Measurements from ENCODE around the gene VSTM4.

The VSTM4 gene

DNA sequence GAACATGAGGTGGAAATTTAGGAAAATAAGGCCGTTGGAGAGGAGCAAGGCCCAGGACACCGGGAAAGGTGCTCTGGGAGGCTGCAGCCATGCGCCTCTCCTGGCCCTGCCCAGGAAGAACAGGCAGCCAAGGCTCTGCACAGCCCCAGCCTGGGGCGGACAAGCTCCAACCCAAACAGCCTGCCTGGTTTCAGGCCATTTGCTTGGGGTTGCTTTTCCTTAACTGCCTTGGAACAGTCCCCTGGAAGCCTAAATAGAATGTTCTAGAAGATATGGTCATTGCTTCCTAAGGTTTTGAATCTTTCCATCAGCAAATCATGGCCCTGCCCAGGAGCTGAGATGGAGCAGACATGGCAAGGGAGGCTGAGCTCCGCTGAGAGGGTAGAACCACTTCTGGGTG lies 11.0 kb downstream of the VSTM4 start:
- DNase-seq = no peak

DNA sequence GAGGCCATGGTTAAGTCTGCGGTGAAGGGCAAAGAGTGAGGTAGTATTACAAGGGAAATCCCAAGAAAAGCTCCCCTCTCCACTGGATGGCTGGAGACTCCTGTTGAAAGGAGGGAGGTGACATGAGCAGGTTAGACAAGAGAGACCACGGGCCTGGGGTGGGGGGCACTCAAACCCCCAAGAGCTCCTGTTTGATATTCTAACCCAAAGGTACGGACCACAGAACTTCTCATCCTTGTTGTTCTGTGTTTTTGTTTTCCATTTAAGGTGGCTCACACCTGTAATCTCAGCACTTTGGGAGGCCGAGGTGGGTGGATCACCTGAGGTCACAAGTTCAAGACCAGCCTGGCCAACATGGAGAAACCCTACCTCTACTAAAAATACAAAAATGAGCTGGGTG lies 11.6 kb downstream of the VSTM4 start:
- DNase-seq = no peak
- in situ Hi-C loops (cut with MboI; ENCODE audit: low pct_unique_long_range_greater_than_20kb, low sequenced_read_pairs) = no loop called here

More for the DNA sequence above, 11.0 kb downstream of the VSTM4 start:
- in situ Hi-C loops (cut with MboI; ENCODE audit: low pct_unique_long_range_greater_than_20kb, low sequenced_read_pairs) = no loop called here

DNA sequence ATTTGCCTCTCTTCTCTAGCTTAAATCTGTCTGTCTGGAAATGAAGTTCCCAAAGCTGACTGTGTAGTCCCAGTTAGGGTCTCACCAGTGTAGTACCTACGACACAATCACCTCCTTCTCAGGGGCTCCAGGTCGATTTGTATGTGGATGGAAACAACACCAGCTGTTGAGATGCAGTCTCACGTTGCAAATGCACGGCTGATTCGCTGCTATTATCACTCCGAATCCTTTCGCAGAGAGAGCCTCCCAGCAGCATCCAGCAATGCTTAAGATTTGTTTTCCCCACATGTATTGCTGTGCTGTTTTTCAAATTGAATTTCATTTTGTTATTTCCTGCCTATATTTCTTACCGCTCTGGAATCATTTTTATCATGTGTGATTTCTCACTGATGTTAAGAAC lies 16.3 kb downstream of the VSTM4 start:
- in situ Hi-C loops (cut with MboI; ENCODE audit: low pct_unique_long_range_greater_than_20kb, low sequenced_read_pairs) = no loop called here
- no peak for DNase-seq

DNA sequence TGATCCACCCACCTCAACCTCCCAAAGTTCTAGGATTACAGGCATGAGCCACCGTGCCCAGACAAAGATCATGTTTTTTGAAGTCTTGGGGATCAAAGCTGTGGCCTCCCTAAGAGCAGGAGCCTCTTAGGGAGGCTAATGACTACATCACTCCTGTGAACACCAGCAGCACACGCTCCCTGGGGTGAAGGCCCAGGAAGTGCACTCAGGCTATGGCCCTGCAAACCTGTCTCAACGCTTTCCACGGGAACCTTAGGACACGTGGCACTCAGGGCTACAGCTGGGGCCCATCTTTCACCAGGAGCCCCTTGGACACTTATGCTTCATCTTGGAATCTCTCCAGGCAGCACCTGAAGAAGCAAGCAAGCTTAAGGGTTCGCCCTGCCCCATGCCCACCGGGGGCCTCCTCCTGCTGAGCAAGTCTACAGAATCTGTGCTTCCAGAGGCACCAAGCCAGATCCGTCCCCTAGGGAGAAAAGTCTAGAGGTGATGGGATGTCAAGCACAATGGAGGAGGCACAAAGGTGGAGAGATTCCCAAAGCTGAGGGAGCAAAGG lies 18.4 kb downstream of the VSTM4 start:
- in situ Hi-C loops (cut with MboI; ENCODE audit: low pct_unique_long_range_greater_than_20kb, low sequenced_read_pairs) = no loop called here
- no peak for DNase-seq

DNA sequence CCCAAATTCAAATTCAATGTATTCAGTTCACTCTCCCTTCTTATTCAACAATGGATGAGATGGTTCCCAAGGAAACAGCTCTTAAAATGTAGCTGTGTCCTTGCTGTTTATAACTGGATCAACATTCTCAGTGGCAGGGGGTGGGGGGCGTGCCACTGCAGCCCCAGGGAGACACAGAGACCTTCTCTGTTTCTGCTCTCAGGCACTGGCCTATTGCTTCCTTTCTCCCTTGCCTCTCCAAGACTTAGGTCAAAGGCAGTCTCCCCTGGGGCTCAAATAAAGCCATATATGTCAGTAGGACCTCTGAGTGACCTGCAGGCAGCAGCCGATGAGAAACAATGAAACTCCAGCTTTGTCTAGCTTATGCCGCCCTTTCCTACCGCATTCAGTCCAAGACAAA lies 20.7 kb downstream of the VSTM4 start:
- in situ Hi-C loops (cut with MboI; ENCODE audit: low pct_unique_long_range_greater_than_20kb, low sequenced_read_pairs) = no loop called here
- no peak for DNase-seq

DNA sequence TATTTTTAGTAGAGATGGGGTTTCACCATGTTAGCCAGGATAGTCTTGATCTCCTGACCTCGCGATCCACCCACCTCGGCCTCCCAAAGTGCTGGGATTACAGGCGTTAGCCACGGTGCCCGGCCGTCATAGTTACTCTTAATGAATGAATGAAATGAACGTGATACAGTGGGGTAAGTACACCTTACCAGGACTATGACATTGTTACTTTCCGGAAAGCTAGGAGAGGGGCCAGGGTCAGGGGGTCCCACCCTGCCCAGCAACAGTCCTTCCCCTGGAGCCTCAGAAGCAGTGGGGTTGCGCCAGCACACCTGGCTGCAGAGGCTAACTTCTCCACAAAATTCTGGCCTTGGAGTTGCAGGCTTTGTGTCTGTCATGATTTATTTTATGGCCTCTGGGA lies 21.4 kb downstream of the VSTM4 start:
- in situ Hi-C loops (cut with MboI; ENCODE audit: low pct_unique_long_range_greater_than_20kb, low sequenced_read_pairs) = no loop called here
- DNase-seq = no peak

DNA sequence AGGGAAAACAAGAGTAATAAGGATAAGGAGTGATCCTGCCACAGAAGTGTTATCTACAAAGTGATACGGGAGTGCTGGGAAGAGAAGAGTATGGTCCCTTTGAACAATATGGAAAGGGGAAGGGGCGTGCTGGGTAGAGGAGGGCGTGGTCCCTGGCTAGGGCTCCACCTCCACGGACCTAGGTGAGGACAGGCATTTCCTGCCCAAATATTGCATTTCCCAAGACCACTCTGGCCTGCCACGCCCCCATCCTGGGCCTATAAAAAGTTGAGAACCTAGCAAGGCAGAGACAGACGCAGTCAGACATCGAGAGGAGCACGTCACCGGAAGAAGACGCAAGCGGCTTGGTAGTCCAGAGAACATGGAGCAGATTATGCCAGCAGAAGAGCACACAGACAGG lies 22.8 kb downstream of the VSTM4 start:
- no peak for DNase-seq
- in situ Hi-C loops (cut with MboI; ENCODE audit: low pct_unique_long_range_greater_than_20kb, low sequenced_read_pairs) = no loop called here

DNA sequence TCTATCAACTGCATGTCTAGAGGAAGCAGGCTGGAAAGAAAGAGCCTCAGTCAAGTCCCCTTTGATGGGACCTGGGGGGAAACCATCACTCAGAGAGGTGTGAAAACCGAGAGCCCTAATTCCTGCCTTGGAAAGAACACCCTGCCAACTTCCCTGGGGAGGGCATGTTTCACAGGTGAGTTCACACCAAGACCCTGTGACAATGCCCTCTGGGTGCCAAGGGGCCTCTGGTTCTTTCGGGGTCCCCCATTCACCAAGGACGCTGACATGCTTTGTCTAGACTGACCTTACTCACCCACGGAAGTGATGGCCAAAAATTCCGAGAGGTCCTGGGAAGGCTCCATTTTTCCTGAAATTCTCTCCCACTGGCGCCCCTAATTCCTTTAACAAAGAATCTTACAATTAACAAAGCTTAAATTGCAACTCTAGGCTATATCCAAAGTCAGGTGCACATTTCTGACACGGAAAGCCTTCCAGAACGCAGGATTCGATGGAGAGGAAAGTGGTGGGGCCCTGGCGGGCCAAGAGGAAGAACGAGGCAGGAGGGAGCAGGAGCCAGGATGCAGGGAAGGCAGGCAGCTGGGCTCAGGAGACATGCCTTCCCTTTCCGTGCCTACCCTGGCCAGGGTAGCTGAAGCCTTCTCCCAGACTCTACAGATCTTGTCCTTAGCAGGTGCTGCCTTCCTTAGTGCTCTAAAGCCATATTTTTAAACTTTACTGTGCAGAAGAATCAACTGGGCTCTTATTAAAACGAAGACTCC lies 23.7 kb downstream of the VSTM4 start:
- in situ Hi-C loops (cut with MboI; ENCODE audit: low pct_unique_long_range_greater_than_20kb, low sequenced_read_pairs) = no loop called here
- no peak for DNase-seq

DNA sequence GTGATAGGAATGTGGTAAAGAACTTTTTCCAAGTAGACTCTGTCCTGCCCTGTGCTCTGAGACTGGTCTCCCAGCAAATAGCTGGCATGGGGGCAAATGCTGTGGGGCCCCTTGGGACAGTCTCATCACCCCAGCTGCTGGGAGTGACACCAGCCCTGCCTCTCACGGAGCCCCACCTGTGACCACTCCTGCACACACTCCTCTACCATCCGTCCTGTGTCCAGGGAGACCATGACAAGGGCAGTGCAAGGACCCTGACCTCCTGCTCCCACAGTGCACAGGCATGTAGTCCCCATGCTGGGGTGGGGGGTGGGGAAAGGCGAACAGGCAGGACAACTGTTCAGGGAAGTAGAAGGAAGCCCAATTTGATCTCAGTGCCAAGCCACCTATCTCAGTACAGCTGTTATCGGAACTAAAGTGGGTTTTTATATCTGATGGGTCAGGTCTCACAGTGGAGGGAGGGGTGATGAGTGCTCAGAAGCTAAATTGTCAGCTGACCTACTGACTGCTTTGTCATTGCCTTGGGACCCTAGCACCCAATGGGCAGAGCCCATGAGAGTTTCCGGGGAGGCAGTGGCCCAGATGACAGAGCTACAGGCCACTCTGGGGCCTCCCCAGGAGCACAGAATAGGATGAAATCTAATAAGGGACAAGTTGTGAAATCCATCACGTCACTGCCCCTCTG lies 24.5 kb downstream of the VSTM4 start:
- DNase-seq = no peak
- in situ Hi-C loops (cut with MboI; ENCODE audit: low pct_unique_long_range_greater_than_20kb, low sequenced_read_pairs) = no loop called here

DNA sequence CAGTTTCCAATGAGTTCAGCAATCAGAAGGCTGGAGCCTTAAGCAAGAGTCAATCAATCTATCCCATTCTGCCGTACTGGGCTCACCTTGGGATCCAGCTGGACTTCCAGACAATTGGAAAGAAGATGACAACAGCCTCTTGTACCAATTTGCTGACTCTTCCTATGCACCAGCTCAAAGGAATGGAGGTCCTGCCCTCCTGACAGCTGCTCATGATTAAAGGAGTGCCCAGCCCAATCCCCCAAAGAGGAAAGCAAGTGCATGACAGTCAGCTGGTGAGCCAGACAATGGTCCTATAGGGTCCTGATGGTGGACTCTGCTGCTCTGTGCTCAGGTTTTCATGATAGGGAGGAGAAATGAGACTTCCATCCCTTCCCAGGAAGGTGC lies 25.1 kb downstream of the VSTM4 start:
- in situ Hi-C loops (cut with MboI; ENCODE audit: low pct_unique_long_range_greater_than_20kb, low sequenced_read_pairs) = no loop called here
- DNase-seq = no peak

DNA sequence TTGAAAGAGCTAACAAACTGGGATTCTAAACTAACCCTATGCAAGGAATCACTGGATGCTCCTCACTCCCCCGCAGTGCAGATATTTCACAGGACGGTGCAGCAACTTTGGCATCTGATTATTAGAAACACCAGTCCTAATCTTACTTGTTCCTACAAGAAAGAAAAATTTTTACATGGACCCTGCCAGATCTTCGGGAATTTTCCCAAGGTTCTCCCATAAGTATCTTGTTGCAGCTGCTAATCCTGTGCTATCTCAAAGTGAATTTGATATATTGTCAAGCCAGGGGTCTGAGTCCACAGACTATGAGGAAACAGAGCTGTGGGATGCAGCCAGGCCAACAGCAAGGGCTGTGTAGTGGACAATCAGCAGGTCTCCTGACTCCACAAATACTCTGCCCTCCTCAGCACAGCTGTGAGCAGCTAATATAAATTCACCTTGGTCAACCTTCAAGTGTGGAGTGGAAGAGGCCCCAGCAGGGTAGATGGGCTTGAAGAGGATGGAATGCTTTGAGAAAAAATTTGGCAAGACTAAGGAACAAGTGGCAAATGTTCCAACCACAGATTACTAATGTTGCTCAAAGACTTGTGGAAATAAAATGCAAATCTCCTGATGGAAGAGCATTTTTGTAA lies 25.6 kb downstream of the VSTM4 start:
- in situ Hi-C loops (cut with MboI; ENCODE audit: low pct_unique_long_range_greater_than_20kb, low sequenced_read_pairs) = no loop called here
- DNase-seq = no peak

DNA sequence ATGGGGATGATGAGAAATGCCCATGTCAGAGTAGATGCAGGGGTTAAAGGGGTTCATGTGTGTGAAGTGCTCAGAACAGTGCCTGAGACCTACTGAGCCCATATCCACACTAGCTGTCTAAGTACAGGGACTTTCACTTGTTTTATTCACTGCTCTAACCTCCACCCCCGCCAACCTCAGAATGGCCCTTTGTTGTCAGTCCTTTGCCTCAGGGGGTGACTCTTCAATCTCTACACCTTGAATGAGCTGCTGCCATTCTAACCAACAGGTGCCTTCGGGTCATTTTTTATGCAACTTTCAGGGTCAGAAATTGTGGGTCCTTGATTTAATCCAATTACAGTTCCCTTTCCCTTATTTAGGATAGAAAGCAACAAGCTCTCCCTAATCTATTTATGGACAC lies 26.2 kb downstream of the VSTM4 start:
- in situ Hi-C loops (cut with MboI; ENCODE audit: low pct_unique_long_range_greater_than_20kb, low sequenced_read_pairs) = no loop called here
- no peak for DNase-seq

DNA sequence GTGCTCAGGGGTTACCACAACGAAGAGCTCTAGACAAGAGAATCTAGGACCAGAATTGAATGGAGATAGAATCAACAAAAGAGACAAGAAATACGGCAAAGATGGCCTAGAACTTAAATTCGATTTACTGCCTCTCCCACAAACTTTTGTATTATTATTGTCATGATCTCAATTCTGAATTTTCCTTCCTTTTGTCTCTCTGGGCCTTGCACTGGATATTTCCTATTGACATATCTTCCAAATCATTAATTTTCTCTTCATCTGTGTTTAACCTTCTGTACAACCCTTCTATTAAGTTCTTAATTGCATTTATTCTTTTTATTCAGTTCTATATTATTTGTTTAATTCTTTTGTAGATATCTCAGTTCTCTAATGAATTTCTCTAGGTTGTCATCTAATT lies 28.4 kb downstream of the VSTM4 start:
- DNase-seq = no peak
- in situ Hi-C loops (cut with MboI; ENCODE audit: low pct_unique_long_range_greater_than_20kb, low sequenced_read_pairs) = no loop called here

DNA sequence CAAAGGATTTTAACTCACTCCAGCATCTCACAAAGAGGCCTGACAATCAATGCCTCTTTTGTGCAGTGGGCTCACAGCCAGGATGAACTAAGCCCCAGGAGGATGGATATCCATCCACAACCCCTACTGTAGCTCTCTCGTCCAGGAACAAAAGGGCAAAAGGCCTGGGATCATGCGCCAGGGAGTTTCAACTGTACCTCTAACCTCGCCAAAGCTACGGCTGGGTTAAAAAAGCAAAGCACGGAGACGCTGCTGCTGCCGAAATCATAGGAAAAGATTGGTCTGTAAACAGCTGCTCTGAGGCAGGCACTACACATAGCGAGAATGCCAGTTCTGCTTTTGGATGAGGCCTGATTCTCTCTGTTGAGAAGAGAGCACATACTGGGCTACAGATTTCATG lies 32.1 kb downstream of the VSTM4 start:
- DNase-seq = no peak
- in situ Hi-C loops (cut with MboI; ENCODE audit: low pct_unique_long_range_greater_than_20kb, low sequenced_read_pairs) = no loop called here

DNA sequence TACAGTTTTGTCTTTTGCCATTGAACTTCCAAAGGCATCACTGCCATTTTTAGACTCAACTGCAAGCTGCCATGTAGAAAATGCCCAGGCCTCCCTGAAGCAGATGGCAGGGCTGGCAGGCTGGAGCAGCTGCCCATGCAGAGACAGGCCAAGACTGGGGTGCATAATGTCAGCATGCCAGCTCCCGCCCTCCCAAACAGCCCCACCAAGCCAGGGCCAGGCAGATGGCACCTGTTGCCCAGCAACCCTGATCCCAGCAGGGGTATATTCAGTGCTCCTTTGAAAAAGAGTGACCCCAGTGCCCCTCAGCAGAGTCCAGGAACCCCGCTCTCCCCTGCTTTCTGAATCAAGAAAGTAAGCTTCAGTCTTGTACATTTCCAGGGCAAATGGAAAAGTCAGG lies 32.6 kb downstream of the VSTM4 start:
- in situ Hi-C loops (cut with MboI; ENCODE audit: low pct_unique_long_range_greater_than_20kb, low sequenced_read_pairs) = no loop called here

DNA sequence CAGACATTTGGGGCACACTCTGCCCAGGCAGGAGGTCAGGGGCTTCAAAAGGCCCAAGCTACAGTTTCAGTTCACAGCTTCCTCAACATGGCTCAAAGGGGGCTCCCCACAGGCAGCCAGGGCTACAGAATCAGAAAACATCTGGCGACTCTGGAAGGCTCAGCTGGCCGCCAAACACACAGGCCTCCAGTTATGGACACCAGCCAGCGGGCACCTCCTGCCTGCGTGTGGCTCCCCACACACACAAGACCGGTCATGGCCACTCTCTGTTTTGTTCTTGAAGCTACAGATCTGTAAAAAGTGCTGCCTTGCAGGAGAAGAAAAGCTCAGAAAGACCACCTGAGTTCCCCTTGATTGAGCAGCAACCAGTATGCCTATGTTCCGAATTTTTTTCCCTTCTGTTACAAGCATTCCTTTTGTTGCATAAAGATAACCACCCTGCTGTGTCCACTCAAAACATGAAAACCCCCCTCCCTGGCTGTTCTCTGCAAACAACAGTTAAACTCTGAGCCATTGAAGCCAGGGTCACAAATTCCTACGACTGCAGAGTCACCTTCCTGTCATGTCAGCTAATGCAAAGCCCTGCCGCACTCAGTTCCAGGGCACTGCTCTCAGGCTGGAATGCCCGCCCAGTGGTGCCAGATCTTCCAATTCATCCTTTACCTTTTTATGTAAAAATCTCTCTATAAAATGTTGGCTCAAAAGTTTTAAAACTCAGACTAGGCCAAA lies 33.6 kb downstream of the VSTM4 start:
- in situ Hi-C loops (cut with MboI; ENCODE audit: low pct_unique_long_range_greater_than_20kb, low sequenced_read_pairs) = no loop called here

More for the DNA sequence above, 32.6 kb downstream of the VSTM4 start:
- no peak for DNase-seq

DNA sequence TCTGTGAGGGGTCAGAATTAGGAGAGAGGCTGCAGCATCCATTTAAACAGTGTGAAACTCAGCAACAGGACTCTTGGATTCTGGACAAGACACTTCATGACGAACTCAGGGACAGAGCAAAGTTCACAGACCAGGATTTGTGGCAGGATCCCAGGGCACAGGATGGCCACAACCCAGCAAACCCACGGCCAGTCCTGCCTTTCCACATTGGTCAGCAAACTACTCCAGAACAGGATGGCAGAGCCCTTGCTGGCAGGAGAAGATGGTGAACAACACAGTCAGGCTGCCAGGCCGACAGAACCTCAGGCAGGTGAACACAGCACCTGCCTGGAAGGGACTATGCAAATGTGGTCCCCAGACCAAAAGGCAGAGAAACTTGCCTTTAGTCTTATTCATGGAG lies 34.4 kb downstream of the VSTM4 start:
- no peak for DNase-seq
- in situ Hi-C loops (cut with MboI; ENCODE audit: low pct_unique_long_range_greater_than_20kb, low sequenced_read_pairs) = no loop called here

More for the DNA sequence above, 33.6 kb downstream of the VSTM4 start:
- DNase-seq = no peak

DNA sequence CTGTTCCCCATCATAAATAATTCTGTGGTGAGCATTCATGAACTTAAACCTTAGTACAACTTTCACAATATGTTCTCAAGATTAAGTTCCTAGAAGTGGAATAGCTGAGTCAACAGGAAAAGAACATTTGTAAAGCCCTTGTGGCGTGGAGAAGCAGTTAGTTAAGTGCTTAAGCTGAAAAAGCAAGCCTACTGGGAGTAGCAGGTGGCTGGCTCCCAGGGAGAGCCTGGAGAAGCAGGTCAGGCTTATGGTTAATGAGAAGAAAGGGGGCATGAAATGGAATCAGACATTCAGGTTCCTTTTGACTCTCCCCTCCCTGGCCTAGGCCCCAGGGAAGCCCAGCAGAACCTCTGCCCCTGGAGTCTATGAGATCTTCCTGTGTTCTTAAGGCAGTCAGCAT lies 35.3 kb downstream of the VSTM4 start:
- in situ Hi-C loops (cut with MboI; ENCODE audit: low pct_unique_long_range_greater_than_20kb, low sequenced_read_pairs) = no loop called here
- peak; percentile 19 for DNase-seq

DNA sequence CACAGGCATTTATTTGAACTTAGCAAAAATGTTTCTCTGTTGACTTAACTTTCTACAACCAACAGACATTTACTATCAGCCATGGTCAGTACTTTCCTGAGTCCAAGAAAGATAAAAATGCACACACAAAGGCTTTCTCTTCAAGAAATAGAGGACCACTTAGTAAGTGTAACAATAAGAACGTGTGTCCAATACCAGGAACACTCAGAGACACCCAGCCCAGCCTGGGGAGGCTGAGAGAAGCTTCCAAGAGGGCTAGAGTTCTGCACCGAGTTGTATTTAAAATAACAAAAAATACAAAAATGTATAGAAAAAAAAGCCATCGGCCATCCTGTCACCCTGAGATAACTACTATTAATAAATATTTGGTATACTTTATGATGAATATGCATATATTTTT lies 35.8 kb downstream of the VSTM4 start:
- DNase-seq = no peak
- in situ Hi-C loops (cut with MboI; ENCODE audit: low pct_unique_long_range_greater_than_20kb, low sequenced_read_pairs) = no loop called here

DNA sequence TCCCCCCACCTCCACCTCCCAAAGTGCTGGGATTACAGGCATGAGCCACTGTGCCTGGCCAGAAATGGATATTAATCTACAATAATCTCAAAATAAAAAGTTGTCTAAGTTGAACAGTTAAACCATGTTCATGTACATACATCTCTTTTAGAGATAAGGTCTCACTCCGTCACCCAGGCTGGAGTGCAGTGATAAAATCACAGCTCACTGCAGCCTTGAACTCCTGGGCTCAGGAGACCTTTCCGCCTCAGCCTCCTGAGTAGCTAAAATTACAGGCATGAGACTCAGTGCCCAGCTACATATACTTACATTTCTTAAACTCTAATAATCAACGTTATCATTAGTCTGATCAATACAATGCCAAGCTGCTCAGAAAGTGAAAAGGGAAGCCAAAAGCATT lies 36.2 kb downstream of the VSTM4 start:
- DNase-seq = no peak
- in situ Hi-C loops (cut with MboI; ENCODE audit: low pct_unique_long_range_greater_than_20kb, low sequenced_read_pairs) = no loop called here
